DOHH2 (cell line): ENCODE results near the gene CLK4.

Experiments
- H3F3A ChIP-seq: fragments of 200-600 bp; sonication (generic), shearing (Covaris generic); 2 replicates; pipeline ENCODE4 v1.6.0; 2016; ENCODE audit warnings: antibody characterized with exemption, mild to moderate bottlenecking; ENCODE audit not compliant: control insufficient read depth, insufficient read depth
- H3K27ac ChIP-seq: fragments of 200-600 bp; sonication (generic); 2 replicates; pipeline ENCODE4 v1.5.1; 2014; ENCODE audit warnings: low read depth, mild to moderate bottlenecking, low read length, moderate library complexity
- H3K27me3 ChIP-seq: fragments of 200-600 bp; sonication (generic); 2 replicates; pipeline ENCODE4 v1.6.1; 2014; ENCODE audit warnings: mild to moderate bottlenecking, low read length, mixed read lengths; ENCODE audit not compliant: control insufficient read depth
- H3K36me3 ChIP-seq: fragments of 200-600 bp; sonication (generic); 2 replicates; pipeline ENCODE4 v1.6.1; 2014; ENCODE audit warnings: mild to moderate bottlenecking, low read length, moderate library complexity, mixed read lengths; ENCODE audit not compliant: control insufficient read depth
- H3K4me1 ChIP-seq: fragments of 200-600 bp; sonication (generic); 2 replicates; pipeline ENCODE4 v1.6.1; 2014; ENCODE audit warnings: mild to moderate bottlenecking, low read length, mixed read lengths; ENCODE audit not compliant: control insufficient read depth
- H3K4me2 ChIP-seq: fragments of 200-600 bp; sonication (generic); 2 replicates; pipeline ENCODE4 v1.6.0; 2014; ENCODE audit warnings: mild to moderate bottlenecking, low read length, moderate library complexity
- H3K4me3 ChIP-seq: fragments of 200-600 bp; sonication (generic); 2 replicates; pipeline ENCODE4 v1.5.1; 2014; ENCODE audit warnings: mild to moderate bottlenecking, low read length, mixed read lengths
- H3K79me2 ChIP-seq: fragments of 200-600 bp; sonication (generic); 2 replicates; pipeline ENCODE4 v1.6.1; 2014; ENCODE audit warnings: mild to moderate bottlenecking, low read length, mixed read lengths; ENCODE audit not compliant: control insufficient read depth
- H3K9me2 ChIP-seq: fragments of 200-600 bp; sonication (generic); replicated peaks from 2 replicates; pipeline ENCODE4 v1.6.1; 2014; ENCODE audit warnings: mild to moderate bottlenecking, low read length, mixed read lengths; ENCODE audit not compliant: control insufficient read depth
- H3K9me3 ChIP-seq: fragments of 200-600 bp; sonication (generic); 2 replicates; pipeline ENCODE4 v1.6.1; 2014; ENCODE audit warnings: antibody characterized with exemption, low read length, mixed read lengths; ENCODE audit not compliant: control insufficient read depth, insufficient read depth
- H4K20me1 ChIP-seq: fragments of 200-600 bp; sonication (generic); 2 replicates; pipeline ENCODE4 v1.6.0; 2014; ENCODE audit warnings: low read depth, mild to moderate bottlenecking, antibody characterized with exemption, low read length, moderate library complexity; ENCODE audit not compliant: control insufficient read depth, insufficient read depth
- EZH2phosphoT487 ChIP-seq: fragments of 200-600 bp; sonication (generic); IDR thresholded peaks from 2 replicates; pipeline ENCODE4 v1.6.1; 2017; ENCODE audit warnings: borderline replicate concordance, mild to moderate bottlenecking, antibody characterized with exemption, low read length, moderate library complexity, mixed read lengths
- TF ChIP-seq, protein P1 (sequence below): fragments of 200-600 bp; sonication (generic); IDR thresholded peaks from one replicate; pipeline ENCODE4 v1.5.1; 2014; ENCODE audit warnings: antibody characterized with exemption, mild to moderate bottlenecking, low read depth, low read length; ENCODE audit not compliant: poor library complexity, severe bottlenecking

CLK4 gene

GRCh38 chr5:178632285-178632684 lies 5.4 kb upstream of the CLK4 start:
- no peaks in the 10 kb centered on the region for H3K79me2 ChIP-seq
- no peaks in the 10 kb centered on the region for H3K9me2 ChIP-seq
- peaks cover 5% of the 10 kb centered on the region; the same call in 1 of the 2 replicates for H3F3A ChIP-seq
- TF ChIP-seq, protein P1, sequence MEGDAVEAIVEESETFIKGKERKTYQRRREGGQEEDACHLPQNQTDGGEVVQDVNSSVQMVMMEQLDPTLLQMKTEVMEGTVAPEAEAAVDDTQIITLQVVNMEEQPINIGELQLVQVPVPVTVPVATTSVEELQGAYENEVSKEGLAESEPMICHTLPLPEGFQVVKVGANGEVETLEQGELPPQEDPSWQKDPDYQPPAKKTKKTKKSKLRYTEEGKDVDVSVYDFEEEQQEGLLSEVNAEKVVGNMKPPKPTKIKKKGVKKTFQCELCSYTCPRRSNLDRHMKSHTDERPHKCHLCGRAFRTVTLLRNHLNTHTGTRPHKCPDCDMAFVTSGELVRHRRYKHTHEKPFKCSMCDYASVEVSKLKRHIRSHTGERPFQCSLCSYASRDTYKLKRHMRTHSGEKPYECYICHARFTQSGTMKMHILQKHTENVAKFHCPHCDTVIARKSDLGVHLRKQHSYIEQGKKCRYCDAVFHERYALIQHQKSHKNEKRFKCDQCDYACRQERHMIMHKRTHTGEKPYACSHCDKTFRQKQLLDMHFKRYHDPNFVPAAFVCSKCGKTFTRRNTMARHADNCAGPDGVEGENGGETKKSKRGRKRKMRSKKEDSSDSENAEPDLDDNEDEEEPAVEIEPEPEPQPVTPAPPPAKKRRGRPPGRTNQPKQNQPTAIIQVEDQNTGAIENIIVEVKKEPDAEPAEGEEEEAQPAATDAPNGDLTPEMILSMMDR: no peak
- no peak for TF ChIP-seq EZH2phosphoT487
- H4K20me1 ChIP-seq: no peaks in the 10 kb centered on the region
- no peak overlapping the region for H3K4me3 ChIP-seq
- peaks cover 2% of the 10 kb centered on the region; the same call in 1 of the 2 replicates for H3K9me3 ChIP-seq
- H3K27ac ChIP-seq: no peak overlapping the region
- H3K27me3 ChIP-seq: no peaks in the 10 kb centered on the region
- H3K4me2 ChIP-seq: no peak overlapping the region
- H3K36me3 ChIP-seq: no peaks in the 10 kb centered on the region; the same call in 1 of the 2 replicates
- peaks cover 24% of the 10 kb centered on the region for H3K4me1 ChIP-seq

DNA sequence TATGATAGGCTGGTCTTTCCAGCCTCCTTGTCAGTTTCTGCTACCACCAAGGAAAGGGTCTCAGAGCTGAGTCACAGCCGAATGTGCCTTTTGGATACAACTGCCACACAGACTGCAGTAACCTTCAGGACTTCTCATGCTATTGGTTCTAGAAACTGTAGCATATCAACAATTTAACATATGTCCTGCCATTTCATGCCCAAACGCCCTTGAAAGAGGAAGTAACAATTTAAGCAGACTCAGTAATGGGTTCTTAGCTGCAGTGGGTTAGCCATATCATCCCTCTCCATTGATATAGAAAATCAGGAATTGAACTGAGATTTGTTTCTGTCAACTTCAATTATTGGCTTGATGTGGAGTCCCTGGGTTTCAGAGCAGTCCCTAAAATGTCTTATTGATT lies 4.1 kb upstream of the CLK4 start:
- Histone ChIP-seq H3K9me3 (peaks cover 2% of the 10 kb centered on the region; the same call in 1 of the 2 replicates), H3K4me3 (peak overlapping the region; percentile 31)

DNA sequence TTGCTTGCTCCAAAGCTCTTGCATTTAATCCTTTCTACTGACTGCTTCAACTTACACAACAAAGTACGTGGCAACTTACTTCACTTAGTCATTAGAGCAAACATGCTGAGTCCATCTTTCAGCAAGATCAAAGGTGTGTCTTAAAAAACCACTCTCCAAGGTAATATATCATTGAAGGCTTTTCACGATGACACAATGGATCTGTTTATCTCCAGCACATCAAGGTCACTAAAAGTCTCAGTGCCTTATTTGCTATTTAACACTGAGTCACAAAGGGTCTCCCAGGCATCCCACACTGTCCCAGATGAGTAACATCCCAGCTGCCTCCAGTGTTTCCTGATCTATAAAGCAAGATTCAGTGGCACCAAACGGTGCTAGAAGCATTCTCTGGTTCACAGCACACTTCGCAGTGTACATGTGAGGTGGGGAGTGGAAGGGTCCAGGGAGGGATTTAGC lies 3.7 kb upstream of the CLK4 start:
- H3K9me2 ChIP-seq: no peaks in the 10 kb centered on the region

More for the DNA sequence above, 4.1 kb upstream of the CLK4 start:
- Histone ChIP-seq H4K20me1 (no peaks in the 10 kb centered on the region), H3K4me1 (peaks cover 25% of the 10 kb centered on the region), H3K27ac (no peak overlapping the region), H3K4me2 (peak overlapping the region; percentile 46), H3K36me3 (peaks cover 5% of the 10 kb centered on the region; the same call in 1 of the 2 replicates), H3K79me2 (peaks cover 9% of the 10 kb centered on the region), H3K27me3 (no peaks in the 10 kb centered on the region), H3K9me2 (no peaks in the 10 kb centered on the region), H3F3A (peaks cover 5% of the 10 kb centered on the region; the same call in 1 of the 2 replicates)
- TF ChIP-seq, protein P1: no peak
- TF ChIP-seq EZH2phosphoT487: no peak

More for the DNA sequence above, 3.7 kb upstream of the CLK4 start:
- Histone ChIP-seq H3K4me1 (peaks cover 25% of the 10 kb centered on the region), H3K27ac (no peak overlapping the region), H3K9me3 (peaks cover 2% of the 10 kb centered on the region; the same call in 1 of the 2 replicates), H3K36me3 (peaks cover 5% of the 10 kb centered on the region; the same call in 1 of the 2 replicates), H3K4me2 (peak overlapping the region; percentile 46), H3F3A (peaks cover 5% of the 10 kb centered on the region; the same call in 1 of the 2 replicates), H3K27me3 (no peaks in the 10 kb centered on the region), H3K4me3 (peak overlapping the region; percentile 31), H4K20me1 (no peaks in the 10 kb centered on the region), H3K79me2 (peaks cover 14% of the 10 kb centered on the region)
- TF ChIP-seq EZH2phosphoT487: no peak
- TF ChIP-seq, protein P1: no peak
